Measurements from ENCODE around the gene AFG3L2.
"Not testable (repeated sequence)": the region's sequence is repeated elsewhere in the genome, so short reads cannot be mapped to it uniquely, and the experiment has no call there.

AFG3L2 gene

DNA sequence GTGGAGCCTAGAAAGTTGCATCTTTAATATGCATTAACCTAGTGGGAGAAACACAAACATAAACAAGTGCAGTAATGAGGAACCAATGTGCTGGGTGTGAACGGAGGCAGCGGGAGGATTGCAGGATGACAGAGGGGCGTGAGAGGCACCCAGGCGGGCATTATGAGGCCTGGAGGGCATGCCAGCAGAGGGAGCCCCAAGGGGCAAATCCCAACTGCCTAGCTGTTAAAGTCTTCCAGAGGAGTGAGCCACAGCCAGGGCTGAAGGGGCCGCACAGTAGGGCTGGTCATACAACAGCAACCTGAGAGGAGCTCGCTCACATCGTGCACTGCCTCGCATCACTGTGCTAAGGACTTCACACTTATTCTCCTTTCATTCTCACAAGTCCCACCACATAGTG, 17.4 kb upstream of the AFG3L2 start:
- DNase-seq = peak; percentile 35

DNA sequence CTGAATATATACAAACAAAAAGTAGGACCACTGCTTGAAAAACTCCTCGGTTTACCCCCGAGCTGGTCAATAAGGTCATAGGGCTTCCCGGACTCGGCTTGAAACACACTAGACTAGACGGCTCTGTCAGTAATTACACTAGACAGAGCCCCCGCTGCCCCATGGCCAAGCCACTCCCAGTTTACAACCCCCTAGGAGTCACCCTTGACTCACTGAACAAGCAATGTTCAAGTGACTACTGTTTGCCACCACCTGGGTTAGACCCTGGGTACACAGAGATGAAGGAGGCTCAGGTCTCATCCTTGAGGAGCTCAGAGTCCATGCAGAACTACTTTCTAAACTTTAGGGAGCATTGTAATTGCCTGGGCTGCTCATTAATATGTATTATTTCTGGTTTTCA, 17.0 kb upstream of the AFG3L2 start:
- no peak for DNase-seq

DNA sequence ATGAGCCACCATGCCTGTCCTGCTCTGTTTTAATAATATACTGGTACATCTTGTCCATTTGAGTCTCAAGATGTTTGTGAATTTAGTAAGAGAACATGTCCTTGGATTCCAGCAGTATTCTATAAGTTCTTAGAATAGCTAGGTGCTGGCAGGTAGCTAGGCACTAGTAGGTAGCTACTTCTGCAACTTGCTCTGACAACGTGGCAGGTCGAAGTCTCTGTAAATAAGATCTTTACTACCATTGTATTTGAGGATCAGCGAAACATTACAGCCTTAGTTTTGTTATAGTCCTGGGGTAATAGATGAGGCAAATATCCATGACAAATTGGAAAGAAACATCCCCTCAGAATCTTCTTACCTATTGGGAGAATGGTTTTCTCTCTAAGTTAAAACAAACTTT, 16.5 kb upstream of the AFG3L2 start:
- DNase-seq = no peak

- peak; percentile 61 for DNase-seq
Observed at GRCh38 chr18:12391487-12392165, 14.6 kb upstream of the AFG3L2 start.

DNA sequence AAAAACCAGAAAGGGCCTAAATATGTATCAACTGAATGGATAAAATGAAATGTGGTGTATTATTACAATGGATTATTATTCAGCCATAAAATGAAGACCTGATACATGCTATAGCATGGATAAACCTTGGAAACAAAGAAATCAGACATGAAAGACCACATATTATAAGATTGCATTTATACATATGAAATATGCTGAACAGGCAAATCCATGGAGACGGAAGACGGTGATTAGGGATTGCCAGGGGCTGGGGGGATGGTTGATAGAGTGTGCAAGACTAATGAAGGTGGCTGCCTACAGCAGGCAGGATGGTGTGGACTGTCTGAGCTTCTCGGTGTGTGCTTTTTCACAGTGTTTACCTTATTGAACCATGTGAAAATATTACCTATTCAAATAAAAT, 11.4 kb upstream of the AFG3L2 start:
- DNase-seq = no peak

DNA sequence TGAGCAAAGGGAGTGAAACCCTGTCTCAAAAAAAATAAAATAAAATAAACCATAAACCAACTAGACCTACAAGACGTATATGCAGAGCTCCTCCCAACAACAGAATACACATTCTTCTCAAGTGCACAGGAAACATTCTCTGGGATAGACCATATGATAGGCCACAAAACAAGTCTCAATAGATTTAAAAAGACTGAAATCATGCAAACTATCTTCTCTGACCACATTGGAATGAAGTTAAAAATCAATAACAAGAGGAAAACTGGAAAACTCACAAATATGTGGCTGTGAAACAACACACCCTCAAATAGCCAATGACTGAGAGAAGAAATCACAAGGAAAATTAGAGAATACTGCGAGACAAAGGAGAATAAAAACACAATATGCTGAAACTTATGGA, 7.2 kb upstream of the AFG3L2 start:
- DNase-seq = no peak

- DNase-seq = not testable (repeated sequence)
Observed at GRCh38 chr18:12383759-12384158, 6.7 kb upstream of the AFG3L2 start.

DNA sequence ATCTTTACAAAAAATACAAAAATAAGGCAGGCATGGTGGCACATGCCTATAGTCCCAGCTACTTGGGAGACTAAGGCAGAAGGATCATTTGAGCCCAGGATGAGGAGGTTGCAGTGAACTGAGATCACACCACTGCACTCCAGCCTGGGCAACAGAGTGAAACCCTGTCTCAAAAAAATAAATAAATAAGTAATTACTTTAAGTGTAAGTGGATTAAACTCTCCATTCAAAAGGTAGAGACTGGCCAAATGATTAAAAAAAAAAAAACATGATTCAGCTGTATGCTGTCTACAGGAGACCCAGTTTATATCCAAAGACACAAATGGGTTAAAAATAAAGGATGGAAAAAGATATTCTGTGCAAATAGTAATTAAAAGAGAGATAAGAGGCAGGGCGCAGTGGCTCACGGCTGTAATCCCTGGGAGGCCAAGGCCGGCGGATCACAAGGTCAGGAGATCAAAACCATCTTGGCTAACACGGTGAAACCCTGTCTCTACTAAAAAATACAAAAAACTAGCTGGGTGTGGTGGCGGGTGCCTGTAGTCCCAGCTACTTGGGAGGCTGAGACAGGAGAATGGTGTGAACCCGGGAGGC, 5.3 kb upstream of the AFG3L2 start:
- DNase-seq = not testable (repeated sequence)

- DNase-seq = not testable (repeated sequence)
Observed at GRCh38 chr18:12378198-12378558, 1.2 kb upstream of the AFG3L2 start.

- DNase-seq = no peak
Observed at GRCh38 chr18:12377556-12378197, 650 bp upstream of the AFG3L2 start.

DNA sequence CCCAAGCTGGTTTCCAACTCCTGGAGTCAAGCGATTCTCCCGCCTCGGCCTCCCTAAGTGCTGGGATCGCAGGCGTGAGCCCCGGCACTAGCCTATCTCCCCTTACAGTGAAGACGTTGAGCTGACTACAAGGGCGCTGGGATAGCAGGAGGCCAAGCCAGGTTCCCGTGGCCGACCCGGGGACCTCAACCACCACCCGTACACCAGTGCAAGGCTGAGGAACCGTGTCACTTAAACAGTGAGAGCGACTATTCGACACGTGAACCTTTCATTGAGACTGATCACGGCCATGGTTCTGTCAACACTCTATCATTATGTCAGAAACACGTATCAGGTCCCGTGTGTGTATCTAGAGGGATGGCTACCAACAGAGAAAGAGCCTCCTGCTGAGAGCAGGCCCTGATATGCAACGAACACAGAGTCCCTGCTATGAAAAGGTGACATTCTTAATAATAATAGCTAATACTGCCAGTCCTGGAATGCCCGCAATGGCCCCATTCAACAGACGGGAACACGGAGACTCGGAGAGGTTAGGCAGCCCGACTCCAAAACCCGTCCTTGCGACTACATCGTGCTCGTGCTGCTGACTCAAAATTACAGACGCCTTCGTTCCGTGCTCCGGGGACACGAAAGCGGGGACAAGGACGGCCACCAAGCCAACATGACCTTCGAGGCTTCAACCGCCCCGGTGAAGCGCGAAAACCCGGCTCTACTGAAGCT, 833 bp downstream of the AFG3L2 start:
- DNase-seq = no peak

- no peak for DNase-seq
Observed at GRCh38 chr18:12374401-12374800, 2.6 kb downstream of the AFG3L2 start.

DNA sequence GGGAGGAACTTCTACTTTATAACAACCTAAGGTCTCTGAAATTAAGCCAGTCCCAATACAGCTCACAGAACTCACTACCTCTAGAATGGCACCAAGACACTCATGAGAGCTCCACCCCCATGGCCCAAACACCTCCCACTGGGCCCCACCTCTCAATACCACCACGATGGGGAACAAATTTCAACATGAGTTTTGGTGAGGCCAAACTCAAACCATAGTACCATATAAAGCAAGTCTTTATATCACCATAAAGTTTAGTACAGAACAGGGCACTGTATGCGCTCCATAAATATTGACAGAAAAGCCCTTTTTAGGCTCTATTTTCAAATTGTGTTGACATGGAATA, 3.3 kb downstream of the AFG3L2 start:
- DNase-seq = no peak

DNA sequence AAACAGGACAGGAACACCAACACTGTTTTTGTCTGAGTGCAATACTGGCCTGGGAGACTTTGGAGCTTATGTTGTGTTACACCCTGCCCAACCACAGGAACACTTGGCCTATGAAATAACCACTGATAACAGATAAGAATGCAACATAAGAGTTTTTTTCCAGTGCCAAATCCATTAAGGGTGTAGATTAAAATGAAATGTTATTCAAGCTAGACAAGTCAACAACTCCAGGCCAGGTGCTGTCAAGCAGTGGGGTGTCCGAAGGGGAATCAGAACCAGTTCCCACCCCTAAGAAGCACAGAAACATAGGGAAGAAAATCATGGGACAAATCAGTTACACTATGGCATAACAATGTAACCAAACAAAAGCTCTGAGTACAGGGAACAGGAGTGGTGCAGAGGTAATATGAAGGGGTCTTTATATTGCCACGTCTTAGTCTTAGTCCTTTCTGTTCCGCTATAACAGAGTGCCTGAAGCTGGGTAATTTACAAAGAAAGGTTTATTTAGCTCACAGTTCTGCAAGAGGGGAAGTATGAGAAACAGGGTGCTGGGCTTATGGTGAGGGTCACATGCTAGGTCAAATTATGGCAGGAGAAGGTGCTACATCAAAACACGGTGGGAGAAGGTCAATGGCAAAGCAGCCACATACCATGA, 3.8 kb downstream of the AFG3L2 start:
- DNase-seq = no peak

- DNase-seq = no peak
Observed at GRCh38 chr18:12372406-12372805, 4.6 kb downstream of the AFG3L2 start.

- no peak for DNase-seq
Observed at GRCh38 chr18:12371590-12371989, 5.4 kb downstream of the AFG3L2 start.

GRCh38 chr18:12369211-12369610, 7.8 kb downstream of the AFG3L2 start:
- no peak for DNase-seq

GRCh38 chr18:12366784-12367183, 10.2 kb downstream of the AFG3L2 start:
- DNase-seq = no peak

DNA sequence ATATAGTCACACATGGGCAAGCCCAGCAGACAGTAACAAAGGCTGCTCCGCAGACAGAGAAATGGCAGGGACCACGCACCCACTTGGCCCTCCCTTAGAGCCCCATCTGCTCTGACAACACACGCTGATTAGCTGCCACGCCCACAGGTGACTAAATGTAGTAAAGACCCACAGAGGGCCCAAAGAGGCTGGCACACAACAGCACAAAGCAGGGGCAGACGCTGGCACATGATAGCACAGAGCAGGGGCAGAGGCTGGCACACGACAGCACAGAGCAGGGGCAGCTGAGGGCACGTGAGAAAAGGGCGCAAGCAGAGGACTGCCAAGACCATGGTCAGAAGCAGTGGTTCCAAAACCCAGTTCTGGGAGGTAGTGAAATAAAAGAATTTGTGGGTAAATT, 10.6 kb downstream of the AFG3L2 start:
- DNase-seq = no peak

DNA sequence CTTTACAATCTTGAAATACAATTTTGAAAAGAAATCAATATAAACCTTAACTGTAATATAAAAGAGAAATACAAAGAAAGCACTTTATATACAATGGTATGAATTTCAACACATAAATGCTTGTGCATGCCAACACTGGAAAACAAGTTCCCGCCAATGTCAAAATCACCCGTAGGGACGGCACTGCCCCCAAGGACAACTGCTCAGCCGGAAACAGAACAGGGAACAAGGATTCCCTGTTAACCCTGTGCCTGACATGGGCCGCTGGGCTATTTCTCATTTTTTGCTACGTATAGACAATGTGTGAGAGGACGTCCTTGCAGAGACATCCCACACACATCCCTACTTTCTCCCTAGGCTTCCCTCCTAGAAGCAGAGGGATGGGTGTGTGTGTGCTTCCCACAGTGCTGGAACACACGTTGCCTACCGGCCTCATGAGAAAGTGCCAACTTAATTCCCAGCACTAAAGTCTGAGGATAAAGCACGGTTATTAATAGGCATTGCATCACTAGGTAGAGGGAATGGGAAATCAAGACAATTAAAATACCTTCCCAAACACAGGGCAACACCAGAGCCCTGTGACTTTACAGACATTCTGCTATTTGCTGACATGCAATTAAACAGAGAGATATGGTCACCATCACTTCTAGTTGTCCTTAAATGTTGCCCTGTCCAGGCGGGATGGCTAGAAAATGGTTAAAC, 14.4 kb downstream of the AFG3L2 start:
- no peak for DNase-seq

DNA sequence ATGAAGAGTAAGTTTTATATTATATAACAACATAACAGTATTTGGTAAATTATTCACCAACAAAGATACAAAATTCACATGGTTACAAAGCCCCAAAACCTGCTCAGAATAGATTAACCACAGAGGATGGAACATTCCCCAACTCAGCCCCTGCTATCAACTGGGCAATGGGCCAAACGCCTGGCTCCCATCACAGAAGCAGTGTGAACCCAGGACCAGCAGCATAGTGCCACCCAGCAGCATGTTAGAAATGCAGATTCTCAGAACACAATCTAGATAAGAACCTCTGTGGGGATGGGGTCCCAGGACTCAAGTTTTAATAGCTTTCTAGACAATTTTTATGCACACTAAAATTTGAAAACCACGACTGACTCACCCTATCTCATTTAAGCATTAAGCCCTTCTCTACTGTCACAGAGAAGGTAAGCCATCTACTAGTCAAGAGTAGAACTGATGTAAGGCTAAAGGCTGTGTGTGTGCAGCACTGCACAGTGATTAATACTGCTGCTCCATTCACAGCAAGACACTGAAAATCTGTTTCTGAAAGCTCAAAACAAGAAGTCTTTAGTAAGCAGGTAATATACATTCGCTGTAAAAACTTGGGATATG, 15.2 kb downstream of the AFG3L2 start:
- DNase-seq = no peak

DNA sequence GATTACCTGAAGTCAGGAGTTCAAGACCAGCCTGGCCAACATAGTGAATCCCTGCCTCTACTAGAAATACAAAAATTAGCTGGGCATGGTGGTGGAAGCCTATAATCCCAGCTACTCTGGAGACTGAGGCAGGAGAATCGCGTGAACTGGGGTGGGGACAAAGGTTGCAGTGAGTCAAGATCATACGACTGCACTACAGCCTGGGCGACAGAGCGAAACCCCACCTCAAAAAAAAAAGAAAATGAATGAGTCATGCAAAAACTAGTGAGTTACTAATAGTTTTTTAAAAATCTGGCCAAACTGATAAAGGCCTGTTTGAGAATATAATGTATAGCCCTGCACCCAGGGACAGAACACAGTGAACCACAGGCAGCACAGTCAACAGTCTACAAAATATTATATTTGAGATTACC, 17.5 kb downstream of the AFG3L2 start:
- DNase-seq = no peak
